Neural cell (in vitro differentiated cells): Measurements from ENCODE around the gene ARID3B.

Source experiments
- CTCF ChIP-seq: fragments of 450-650 bp; IDR thresholded peaks from 2 replicates; pipeline ENCODE4 v1.5.1; 2014; ENCODE audit warnings: antibody characterized with exemption, mild to moderate bottlenecking, moderate library complexity; ENCODE audit not compliant: poor library complexity, severe bottlenecking
- REST ChIP-seq: IDR thresholded peaks from 2 replicates; pipeline ENCODE4 v1.6.1; 2012; ENCODE audit warnings: borderline replicate concordance
- TAF1 ChIP-seq: IDR thresholded peaks from 2 replicates; pipeline ENCODE4 v1.6.1; 2012; ENCODE audit warnings: low read depth

GRCh38 chr15:74569731-74570070, 28.7 kb downstream of the ARID3B start:
- TF ChIP-seq TAF1, result no peak
- no peak for TF ChIP-seq REST
- TF ChIP-seq CTCF, result no peak
